Medulla oblongata (tissue), 1 donor: ENCODE results near the gene MINDY4.
A peak's percentile ranks its signal among the peaks of the same experiment; 100 is the strongest.

Experiments
- DNase-seq: peaks from one replicate; pipeline ENCODE4 v3.0.0-alpha.2; 2015; ENCODE audit errors: extremely low spot score

Gene MINDY4

DNA sequence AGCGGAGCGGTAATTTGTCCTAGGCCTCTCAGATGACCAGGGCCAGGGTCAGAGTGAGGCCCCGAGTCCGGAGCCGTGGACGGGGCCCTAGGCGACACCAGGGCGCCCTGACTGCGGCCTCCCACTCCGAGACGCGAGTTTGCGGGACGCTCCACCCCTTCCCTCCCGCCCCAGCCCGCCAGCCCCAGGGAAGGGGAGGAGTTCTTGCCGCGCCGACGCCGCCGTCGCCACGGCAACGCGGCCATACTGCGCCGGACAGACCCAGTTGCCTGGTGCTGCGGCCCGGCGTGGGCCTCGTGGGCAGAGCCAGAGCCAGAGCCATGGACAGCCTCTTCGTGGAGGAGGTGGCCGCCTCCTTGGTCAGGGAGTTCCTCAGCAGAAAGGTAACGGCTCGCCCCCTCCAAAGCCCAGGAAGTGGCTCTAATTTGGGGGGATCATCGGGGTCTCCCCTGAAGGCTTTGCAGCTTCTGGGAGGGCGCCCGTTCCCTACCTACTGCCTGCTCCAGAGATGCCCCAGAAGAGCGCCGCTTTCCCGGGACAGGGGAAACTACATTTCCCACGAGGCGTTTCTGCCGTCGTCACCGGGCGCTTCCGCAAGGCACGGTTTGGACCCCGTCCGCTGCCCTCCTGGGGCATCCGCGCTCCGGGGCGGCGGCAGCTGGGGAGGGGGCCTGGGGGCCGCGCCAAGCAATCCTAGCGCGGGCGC lies at the start of gene MINDY4:
Gene MINDY4, plus strand, starts transcription at position 244 of the 706 bp plus-strand sequence. Its CDS starts 77 bp downstream, at position 321.
- DNase-seq = peak; percentile 57

DNA sequence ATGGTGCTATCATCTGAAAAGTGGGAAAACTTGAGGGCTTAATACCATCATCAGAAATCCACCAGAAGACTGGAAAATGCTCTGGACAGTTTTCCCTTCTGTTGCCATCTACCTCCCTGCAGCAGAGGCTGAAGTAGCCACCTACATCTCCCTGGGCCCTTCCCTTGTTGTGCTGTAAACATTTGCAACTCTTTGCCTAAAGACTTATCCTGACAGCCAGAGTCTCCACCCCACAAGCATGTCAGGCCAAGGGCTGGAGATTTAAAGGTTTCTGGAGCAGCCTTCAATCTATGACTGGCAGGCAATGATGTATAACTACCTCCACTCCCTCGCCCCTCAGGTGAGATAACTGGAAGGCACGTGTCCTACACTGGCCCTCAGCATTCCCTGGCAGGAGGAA lies 49.0 kb upstream of the MINDY4 start:
- no peak for DNase-seq

DNA sequence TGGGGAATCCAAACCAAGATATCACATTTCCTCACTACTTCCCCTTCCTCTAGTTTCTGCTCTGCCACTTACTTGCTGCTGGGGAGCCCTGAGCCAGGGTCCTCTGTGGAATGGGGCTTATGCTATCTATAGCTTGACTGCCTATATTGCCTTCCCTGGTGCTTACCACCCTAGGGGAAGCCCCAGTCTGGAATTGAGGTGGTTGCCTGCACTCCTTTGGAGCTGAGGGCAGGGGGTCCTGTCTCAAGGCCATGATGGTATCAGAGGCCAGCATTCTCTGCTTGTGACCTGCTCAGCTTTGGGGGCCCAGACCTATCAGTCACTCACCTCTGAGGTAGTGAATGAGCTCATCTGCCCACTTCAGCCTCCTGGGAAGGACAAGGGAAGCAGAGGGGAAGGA lies 48.5 kb upstream of the MINDY4 start:
- DNase-seq = no peak

DNA sequence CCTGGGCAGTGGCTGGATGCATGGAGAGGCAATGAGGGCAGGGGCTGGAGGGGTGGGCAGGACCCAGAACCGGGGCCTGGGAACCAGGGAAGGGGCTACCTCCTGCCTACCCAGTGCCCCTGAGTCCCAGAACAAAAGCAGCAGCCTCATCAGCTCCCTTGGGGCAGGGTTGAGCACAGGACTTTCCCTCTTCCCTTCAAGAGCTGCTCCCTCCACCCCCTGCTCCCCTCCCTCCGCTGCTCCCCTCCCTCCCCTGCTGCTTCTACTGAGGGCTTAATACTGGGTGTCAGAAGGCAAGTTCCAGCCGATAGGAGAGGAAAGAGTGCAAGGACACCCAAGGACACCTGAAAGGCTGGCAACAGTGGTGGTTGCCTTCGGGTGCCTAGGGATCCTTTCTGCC lies 47.4 kb upstream of the MINDY4 start:
- no peak for DNase-seq

DNA sequence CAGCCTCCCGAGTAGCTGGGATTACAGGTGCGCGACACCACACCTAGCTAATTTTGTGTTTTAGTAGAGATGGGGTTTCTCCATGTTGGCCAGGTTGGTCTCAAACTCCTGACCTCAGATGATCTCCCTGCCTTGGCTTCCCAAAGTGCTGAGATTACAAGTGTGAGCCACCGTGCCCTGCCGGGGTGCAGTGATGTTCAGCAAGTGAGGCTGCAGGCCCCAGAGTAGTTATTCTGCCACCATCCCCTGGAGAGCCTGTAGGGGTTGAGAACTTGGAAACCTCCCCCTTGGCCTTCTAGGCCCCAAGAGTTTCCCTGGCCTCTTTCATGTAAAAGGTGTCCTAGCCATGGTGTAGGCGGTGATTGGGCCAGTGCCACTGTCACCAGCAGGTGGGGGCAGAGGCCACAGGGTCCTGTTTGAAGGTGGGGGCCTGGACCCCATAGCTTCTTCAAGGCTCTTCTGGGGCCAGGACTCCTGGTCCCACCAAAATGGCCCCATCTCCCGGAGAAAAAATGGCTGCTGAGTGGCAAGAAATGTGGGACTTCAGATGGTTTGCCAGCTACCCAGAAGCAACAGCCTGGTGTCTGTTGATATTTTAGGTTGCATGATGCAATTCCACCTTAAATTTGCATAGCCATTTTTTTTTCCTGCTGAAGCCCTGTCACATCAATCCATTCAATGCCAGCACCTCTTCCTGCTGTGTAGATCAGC lies 44.8 kb upstream of the MINDY4 start:
- DNase-seq = no peak

DNA sequence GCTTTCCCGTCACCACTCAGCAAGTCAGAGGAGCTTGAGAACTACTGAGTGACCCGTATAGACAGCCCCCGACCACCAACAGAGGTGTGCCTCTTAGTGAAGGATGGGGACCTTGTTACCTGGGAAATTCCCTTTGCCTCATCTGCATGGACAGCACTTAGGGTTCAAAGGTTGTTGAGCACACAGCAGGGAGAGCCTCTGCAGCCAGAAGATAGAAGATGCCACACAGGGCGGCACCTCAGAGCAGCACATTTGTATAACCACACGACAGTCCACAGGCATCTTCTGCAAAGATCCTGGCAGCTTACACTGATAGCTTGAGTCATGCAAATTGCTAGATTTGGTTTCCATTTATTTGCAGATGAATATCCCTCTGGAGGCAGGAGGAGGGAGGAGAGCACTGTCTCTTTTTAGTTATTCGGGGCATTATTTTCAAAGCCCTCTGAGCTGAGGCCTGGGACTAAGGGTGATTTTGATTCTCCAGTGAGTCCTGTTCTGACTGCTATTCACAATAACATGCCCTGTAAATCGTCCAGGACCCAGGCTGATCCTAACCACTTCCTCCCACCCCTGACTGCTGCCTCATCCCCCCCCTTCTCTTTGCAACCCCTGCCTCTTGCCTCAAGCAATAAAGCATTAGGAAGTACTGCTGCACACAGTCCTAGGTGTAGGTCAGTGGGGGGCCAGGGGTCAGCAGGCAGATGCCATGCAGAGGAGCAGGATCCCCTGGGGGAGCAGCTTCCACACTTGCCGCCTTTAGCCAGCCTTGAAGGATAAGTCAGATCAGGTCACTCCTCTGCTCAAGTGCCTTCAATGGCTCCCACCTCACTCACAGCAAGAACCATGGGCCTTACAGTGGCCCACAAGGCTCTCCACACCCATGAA lies 43.9 kb upstream of the MINDY4 start:
- DNase-seq = no peak

DNA sequence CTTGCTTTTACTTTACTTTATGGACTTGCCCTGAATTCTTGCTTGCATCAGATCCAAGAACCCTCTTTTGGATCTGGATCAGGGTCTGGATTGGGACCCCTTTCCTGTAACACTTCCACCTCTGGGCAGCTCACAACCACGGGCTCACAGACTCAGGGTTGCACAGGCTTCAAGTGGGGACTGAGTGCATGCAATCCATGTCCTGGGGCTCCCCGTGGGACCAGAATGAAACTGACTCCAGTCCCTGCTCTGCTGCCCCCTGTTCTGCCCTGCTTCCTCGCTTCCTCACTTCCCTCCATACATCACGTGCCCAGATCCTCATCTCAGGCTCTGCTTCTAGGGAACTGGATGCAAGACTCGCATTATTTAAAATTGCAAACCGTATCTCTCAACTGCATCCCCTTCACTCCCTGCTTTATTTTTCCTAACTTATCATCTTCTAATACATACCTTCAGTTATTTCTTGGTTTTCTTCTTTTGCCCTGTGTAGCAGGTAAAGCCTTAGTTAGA lies 42.6 kb upstream of the MINDY4 start:
- no peak for DNase-seq

DNA sequence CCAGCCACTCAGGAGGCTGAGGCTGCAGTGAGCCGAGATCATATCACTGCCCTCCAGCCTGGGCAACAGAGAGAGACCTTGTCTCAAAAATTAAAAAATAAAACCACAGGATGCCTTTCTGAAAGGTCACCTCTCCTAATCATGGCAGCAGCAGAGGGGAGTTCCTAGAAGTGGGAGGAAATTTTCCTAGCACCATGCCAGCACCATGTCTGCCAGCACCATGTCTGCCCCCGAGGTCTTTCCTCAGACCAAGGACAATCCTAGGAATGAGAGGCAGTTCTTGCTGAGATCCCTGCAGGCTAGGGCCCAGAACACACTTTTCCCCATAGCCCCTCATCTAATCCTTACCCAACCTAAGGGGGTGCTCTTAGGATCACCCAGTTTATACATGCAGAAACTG lies 41.6 kb upstream of the MINDY4 start:
- DNase-seq = no peak

DNA sequence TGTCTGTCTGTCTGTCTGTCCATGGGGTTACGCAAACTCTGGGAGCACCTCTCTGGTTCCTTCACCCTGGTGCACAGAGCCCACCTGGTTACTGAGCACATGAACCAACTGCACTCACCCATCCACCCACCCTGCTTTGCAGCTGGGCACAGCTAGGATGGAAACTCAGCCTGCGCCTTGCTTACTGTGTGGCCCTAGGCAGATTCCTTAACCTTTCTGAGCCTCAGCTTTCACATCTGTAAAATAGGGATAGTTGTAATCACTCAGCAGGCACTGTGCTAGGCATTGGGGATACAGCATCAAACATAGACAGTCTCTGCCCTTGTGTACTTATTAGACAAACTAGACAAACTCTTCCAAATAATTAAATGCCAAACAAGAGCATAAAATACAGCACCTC lies 41.1 kb upstream of the MINDY4 start:
- no peak for DNase-seq

DNA sequence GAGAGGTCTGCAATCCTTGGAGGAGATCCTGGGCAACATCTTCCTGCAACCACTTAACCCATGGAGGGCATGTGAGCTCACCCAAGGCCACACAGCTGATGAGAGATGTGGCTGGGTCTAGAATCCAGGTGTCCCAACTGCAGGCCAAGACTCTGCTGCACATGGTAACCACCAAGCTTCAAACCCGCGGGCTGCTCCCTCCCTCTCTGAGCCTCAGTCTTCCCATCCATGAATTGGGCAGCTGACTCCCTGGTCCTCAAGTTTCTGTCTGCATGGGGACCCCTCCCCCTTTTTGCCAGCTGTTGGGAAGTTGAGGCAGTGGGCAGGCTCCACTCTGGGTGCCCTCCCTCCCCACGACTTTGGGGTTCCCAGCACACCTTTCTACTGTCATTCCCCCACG lies 40.2 kb upstream of the MINDY4 start:
- no peak for DNase-seq

DNA sequence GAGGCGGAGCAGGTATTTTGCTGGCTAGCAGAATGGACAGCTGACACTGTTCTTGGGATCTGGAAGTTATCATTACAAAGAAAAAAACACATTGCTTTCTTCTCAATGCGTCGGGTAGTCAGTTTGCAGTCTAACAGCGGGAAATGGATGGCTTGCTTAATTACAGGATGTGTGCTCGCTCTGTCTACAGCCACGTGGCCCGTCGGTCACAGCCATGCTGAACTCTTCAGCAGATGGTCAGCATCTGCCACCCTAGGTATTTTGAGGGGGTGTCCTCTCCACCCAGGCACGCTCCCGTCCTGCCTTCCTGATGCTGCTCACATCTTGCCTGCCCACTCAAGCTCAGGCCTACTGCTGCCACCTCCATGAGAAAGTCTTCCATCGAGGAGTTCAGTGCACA lies 39.6 kb upstream of the MINDY4 start:
- DNase-seq = no peak

DNA sequence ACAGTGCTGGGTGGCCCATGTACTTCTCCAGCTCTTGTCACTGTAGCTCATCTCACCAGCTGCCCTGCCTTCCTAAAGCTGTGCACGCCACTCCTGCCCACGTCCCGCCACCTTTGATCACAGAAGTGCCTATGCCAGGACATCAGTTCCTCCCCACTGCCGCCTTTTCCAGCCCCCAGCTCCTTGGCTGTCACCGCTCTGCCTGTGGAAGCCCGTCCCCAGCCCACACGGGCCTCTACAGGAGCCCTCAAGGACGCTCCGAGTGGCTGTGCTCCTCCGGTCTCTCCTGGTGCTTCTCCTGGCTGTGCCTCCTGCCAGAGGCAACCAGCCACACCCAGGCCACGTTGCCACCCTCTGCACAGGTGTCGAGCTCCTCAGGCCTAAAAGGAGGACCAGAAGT lies 38.6 kb upstream of the MINDY4 start:
- DNase-seq = no peak

DNA sequence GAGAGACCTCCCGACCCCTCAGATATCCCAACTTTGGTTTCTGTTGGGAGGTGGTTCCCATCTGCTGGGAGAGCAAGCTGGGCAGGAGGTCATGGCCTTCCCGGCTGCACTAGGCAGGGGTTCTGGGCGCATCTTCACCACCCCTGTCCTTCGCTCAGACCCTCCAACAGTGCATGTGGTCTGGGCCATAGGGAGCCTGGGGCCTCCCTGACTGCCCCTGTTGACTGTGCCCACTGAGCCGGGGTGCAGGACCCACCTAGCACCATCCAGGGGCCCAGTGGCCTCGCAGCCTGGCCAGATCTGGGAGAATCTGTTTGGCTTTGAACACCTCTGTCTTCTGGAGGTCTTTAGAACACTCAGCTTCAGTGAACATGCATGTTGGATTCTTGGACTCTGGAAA lies 38.0 kb upstream of the MINDY4 start:
- no peak for DNase-seq

DNA sequence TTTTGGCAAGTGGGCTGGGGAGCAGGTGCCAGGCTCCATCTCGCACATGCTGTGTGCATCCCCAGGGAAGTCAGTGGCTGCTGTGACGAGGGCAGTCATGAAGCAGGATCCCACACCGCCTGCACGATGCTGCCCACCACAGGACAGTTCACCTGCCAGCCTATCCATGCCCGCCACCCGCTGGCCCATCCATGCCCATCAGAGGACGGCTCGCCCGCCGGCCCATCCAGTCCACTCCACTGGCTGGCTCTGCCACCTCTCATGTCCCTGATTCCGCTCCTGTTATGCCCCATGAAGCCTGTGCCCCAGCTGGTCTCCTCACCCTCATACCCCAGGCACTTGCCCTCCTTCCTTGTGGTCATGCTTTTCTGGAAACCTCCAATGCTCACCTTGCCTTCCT lies 37.5 kb upstream of the MINDY4 start:
- DNase-seq = no peak

DNA sequence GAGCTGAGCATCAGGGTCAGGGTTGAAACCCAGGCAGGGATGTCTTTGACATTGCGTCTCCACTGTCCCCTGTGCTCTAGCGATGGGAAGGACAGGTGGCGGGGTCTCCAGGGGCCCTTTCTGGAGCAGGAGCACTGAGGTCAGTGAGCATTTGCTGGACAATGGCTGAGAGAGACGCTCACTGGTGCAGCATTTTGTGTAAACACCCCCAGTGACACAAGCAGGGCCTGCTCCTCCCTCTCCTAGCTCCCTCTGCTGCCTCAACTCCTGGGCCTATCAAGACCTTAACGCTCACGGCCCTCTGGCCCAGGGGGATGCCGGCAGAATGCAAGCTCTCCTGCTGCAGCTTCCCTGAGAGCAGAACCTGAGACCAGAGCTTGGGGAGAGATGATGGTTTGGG lies 36.7 kb upstream of the MINDY4 start:
- DNase-seq = no peak

DNA sequence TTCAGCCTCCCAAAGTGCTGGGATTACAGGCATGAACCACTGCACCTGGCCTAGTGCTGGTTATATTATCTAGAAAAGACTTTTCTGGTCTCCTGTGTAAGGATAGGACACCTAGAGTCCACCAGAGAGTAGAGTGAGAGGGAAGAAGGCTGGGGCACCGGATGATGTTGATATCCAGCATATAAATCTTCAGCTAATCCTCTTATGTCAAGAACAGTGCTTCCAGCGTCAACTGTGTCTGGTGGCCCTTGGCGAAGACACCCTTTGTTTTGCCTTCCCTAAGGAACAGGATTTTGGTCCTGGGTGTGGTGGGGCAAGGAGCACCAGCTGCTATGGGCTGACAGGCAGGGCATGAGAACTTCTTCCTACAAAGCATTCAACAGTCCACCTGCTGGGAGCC lies 35.6 kb upstream of the MINDY4 start:
- DNase-seq = no peak

DNA sequence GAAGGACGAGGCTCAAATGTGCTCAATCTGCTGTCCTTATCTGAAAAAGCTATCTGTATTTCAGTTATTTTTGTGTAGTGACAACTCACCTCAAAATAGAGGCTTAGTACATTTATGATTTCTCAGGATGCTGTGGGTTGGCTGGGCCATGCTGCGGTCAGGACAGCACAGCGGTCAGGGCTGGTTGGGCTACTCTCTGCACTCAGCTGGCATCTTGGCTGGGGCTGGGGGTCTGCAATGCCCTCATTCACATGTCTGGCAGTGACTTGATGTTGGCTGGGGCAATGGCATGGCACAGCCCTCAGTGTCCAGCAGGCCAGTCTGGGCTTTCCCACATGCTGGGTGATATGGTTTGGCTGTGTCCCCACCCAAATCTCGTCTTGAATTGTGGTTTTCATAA lies 34.9 kb upstream of the MINDY4 start:
- no peak for DNase-seq

DNA sequence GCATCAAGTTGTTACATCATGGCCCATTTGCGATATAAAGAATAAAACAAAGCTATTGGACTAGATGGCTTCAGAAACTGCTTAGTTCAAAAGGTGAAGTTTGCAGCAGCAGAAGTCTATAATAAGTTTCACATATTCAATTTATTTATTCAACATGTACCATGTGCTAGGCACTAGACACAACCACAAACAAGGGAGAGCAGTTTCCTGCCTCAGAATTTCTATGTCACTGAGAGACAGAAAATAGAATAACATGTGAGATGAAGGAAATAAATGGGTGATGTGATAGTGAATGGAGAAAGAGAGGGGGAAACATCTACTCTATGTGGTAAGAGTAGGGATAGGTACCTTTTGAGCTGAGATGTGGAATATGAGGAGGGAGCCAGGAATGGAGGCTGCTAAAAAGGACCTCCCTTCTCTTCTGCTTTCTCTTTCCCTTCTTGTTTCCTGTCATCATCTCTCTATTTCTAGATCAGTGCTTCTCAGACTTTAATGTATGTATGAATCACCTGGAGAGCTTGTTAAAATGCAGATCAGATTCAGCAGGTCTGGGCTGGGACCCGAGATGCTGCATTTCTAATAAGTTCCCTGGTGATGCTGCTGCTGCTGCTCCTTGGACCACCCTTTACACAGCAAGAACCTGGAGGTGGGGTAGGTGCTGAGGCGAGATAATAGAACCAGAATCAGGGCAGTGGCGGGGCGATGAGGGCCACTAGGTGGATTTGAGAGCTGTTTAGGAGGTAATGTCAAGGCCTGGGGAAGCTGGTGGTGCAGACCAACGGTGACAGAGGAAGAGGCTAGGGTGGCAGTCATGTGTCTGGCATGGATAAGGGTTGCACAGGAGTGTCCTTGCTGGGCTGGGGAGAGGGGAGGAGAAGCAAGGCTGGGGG lies 32.9 kb upstream of the MINDY4 start:
- DNase-seq = no peak

DNA sequence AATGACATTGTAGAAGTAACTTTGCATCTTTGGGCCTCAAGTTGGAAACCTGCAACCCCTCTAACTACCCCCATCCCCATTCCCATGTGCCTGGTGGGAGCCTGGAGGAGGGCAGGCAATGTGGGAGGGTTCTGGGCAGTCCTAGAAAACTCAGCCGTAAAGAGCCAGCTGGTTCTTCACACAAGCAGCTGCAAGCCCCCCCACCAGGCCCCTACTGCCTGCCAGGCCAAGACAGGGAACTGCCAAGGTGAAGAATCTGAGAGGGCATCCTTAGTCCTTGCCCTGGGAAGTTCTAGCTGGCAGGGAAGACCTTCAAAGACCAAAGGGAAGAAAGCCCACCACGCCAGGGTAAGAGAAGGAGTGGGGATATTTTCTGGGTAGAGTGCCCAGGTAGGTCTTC lies 31.5 kb upstream of the MINDY4 start:
- no peak for DNase-seq

DNA sequence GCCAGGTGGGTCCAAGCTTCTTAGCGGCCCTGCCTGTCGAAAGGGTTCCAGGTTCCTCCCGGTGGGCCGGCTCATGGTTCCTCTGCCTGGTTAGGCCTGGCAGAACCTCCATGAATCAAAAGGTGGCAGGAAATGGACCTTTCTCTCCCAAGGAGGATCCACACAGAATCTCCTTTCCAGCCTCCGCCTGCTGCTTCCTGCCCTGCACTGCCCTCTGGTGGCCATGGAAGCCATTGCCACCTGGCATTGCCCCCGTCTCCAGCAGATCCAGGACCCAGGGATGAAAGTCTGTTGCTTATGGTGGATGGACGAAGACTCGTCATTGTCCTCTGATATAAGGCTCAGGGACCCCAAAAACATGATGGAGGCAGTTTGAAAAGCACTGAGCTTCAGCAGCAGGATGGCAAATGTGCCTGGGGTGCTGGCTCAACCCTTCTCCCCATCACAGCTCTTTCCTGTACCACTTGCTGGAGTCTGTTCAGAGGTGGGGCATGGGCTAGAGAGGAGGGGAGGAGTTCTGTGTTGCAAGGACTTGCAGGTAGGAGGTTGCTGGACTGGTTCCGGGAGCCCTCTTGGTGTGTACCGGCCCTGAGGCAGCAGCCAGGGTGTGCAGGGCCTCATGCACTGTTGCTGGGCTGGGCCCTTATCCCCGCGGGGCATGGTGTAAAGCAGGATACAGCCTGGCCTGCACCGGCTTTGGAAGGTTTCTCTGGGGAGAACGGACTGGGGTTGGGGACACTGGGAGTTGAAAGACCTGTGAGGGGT lies 30.6 kb upstream of the MINDY4 start:
- DNase-seq = peak; percentile 76

DNA sequence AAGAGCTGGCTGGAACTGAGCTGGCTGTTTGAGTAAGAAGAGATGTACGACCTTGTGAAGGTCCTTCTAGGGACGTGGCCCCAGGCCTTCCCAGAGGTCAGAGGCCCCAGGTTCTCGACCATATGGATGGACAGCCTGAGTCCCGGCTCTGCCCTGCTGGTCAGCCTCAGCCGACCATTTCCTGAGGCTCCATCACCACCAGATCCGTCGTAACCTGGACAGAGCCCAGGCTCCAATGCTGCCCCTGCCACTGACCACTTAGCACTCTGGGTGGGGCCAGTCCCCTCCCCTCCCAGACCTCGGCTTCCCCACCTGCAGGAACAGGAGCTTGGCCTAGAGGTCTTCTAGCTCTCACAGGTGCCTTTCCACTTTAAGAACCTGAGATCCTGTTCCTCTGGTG lies 29.9 kb upstream of the MINDY4 start:
- DNase-seq = no peak
